Loucy (cell line): ENCODE measurements around the gene CYB561D2.

Experiments
- CTCF ChIP-seq: fragments of 200-600 bp; sonication (generic); conservative IDR thresholded peaks from 2 replicates; pipeline ENCODE4 v1.5.1; 2014; ENCODE audit warnings: mild to moderate bottlenecking, antibody characterized with exemption, low read length
- EZH2phosphoT487 ChIP-seq: fragments of 200-600 bp; IDR thresholded peaks from 2 replicates; pipeline ENCODE4 v1.6.1; 2018; ENCODE audit warnings: antibody characterized with exemption, mild to moderate bottlenecking, moderate library complexity, borderline replicate concordance

- TF ChIP-seq CTCF (peak; percentile 59), EZH2phosphoT487 (no peak)
Measured at GRCh38 chr3:50370594-50370993, 19.9 kb downstream of the CYB561D2 start.
